Endothelial cell of coronary artery (primary cell): ENCODE data around the gene C2CD2. TPM values are rescaled to one million over a fixed set of nuclear protein-coding genes. Genes with fewer than 3 reads are reported as not detected.

Experiments used
- total RNA-seq: library from RNA; depleted of rRNA; stranded (reverse); fragments of >200 nt; gene quantifications from 2 replicates; pipeline ENCODE4 v1.2.3, GENCODE V29; 2014

Gene C2CD2
- total RNA-seq: 21.5 and 45.4 TPM in 2 replicates

GRCh38 chr21:41953831-41954653 is at the start of gene C2CD2:
TSS of gene C2CD2 (minus strand) at chr21:41954018. CDS start at chr21:41953648, 370 bp downstream.

DNA sequence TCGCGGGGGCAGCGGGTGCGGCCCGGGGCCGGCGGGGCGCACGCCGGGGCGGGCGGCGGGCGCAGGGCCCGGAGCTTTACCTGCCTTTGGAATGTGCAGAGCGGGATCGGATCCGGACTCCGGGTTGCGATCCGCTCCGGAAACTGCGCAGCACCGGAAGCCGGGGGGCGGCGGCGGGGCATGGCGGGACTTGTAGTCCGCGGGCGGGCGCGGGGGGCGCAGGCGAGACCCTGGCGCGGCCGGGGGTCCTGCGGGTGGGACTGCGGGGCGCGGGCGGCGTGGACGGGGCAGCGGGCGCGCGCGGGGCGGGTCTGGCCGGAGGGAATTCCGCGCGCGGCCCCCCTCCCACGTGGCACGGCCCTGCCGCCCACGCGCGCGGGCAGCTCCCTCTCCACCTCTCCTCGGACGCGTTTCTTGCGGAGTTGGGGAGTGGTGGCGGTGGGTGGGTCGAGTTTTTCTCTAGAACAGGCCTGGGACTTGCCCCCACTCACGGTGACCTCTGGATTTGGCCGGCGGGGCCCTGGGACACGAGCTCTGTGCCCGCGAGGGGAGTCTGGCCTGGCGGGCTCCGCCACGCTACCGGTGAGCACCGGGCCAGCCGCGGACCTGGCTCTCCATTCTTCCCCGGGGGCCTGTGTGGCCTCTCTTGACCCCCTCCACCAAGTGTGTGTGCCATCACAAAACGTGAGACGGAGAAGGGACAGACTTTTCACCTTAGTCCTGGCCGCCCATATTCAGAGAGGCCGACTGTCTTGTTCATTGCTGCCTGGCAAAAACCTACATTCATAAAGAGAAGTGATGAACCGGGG is 74.4 kb downstream of the C2CD2 start, which contains the start of gene PRDM15:
PRDM15 (minus strand) TSS at position 155 of the 809 bp plus-strand sequence. CDS start 18,981 bp downstream, outside the sequence.

Other genes with a start within 250 kb of the C2CD2 start
- 10.0 TPM in 1 of 2 replicates, not detected in the other for gene RIPK4, start 187.0 kb downstream of the C2CD2 start, total RNA-seq
- 5.6 and 7.7 TPM in 2 replicates for gene PRDM15, start 74.7 kb downstream of the C2CD2 start, total RNA-seq
- 3.0 and 5.6 TPM in 2 replicates for gene ZBTB21, start 56.3 kb upstream of the C2CD2 start, total RNA-seq
- not detected in 2 replicates for gene UMODL1, start 117.3 kb upstream of the C2CD2 start, total RNA-seq